SKM-1 treated with dmso at 0.1 percent for 144 hours (cell line): Measurements from ENCODE around the gene TRPM3.
A peak's percentile ranks its signal among the peaks of the same experiment; 100 is the strongest.

ENCODE experiments used
- DNase-seq: peaks from one replicate; lab custom pipeline; 2025; ENCODE audit not compliant: unreplicated experiment; lab: John Stamatoyannopoulos, UW

Gene TRPM3

GRCh38 chr9:70616228-70616990 is 505.0 kb downstream of the TRPM3 start:
- no peak for DNase-seq

- DNase-seq = no peak
Observed at GRCh38 chr9:70615464-70616138, 505.8 kb downstream of the TRPM3 start.

- DNase-seq = no peak
Observed at GRCh38 chr9:70614786-70615463, 506.5 kb downstream of the TRPM3 start.

GRCh38 chr9:70613024-70613768 is 508.2 kb downstream of the TRPM3 start:
- DNase-seq = no peak

GRCh38 chr9:70610287-70610644 is 511.2 kb downstream of the TRPM3 start:
- DNase-seq = no peak

GRCh38 chr9:70609542-70610286 is 511.7 kb downstream of the TRPM3 start:
- DNase-seq = no peak

- DNase-seq = no peak
Observed at GRCh38 chr9:70609011-70609410, 512.4 kb downstream of the TRPM3 start.

- DNase-seq = peak; percentile 46
Observed at GRCh38 chr9:70607926-70608325, 513.5 kb downstream of the TRPM3 start.

GRCh38 chr9:70607329-70607728 is 514.1 kb downstream of the TRPM3 start:
- no peak for DNase-seq

GRCh38 chr9:70603020-70603411 is 518.4 kb downstream of the TRPM3 start:
- no peak for DNase-seq

- DNase-seq = peak; percentile 28
Observed at GRCh38 chr9:70602321-70603019, 519.0 kb downstream of the TRPM3 start.

GRCh38 chr9:70601000-70601951 is 520.1 kb downstream of the TRPM3 start:
- DNase-seq = no peak

GRCh38 chr9:70600506-70600905 is 520.9 kb downstream of the TRPM3 start:
- no peak for DNase-seq

- no peak for DNase-seq
Observed at GRCh38 chr9:70597886-70598285, 523.5 kb downstream of the TRPM3 start.

GRCh38 chr9:70595211-70595610 is 526.2 kb downstream of the TRPM3 start:
- no peak for DNase-seq

- DNase-seq = no peak
Observed at GRCh38 chr9:70594386-70594944, 527.0 kb downstream of the TRPM3 start.

- DNase-seq = no peak
Observed at GRCh38 chr9:70593241-70593640, 528.2 kb downstream of the TRPM3 start.

- DNase-seq = no peak
Observed at GRCh38 chr9:70590315-70590677, 531.1 kb downstream of the TRPM3 start.
